ELR (cell line): ENCODE data around the gene EPB41L5.

ENCODE experiments used
- DNase-seq: peaks from one replicate; pipeline ENCODE4 v3.0.0-alpha.2; 2015; ENCODE audit warnings: low read depth

EPB41L5 gene

GRCh38 chr2:120225549-120226065 is 212.7 kb downstream of the EPB41L5 start:
- no peak for DNase-seq

DNA sequence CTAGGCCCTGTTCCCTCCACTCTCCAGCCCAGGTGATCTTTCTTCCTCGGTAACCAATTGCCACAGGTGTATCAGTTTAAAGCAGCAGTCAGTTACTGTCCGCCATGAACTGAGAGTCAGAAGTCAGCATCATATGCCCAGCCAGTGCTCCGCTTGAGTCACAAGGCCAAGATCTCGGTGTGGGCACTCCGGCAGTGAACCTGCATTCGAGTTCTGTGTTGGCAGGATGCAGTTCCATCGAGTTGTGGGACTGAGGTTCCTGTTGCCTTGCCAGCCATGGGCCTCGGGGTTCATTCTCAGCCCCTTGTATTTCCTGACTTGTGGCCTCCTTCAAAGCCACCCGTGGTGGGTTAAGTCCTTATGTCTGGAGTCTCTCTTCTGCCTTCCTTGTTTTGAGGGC is 213.4 kb downstream of the EPB41L5 start:
- DNase-seq: no peak

DNA sequence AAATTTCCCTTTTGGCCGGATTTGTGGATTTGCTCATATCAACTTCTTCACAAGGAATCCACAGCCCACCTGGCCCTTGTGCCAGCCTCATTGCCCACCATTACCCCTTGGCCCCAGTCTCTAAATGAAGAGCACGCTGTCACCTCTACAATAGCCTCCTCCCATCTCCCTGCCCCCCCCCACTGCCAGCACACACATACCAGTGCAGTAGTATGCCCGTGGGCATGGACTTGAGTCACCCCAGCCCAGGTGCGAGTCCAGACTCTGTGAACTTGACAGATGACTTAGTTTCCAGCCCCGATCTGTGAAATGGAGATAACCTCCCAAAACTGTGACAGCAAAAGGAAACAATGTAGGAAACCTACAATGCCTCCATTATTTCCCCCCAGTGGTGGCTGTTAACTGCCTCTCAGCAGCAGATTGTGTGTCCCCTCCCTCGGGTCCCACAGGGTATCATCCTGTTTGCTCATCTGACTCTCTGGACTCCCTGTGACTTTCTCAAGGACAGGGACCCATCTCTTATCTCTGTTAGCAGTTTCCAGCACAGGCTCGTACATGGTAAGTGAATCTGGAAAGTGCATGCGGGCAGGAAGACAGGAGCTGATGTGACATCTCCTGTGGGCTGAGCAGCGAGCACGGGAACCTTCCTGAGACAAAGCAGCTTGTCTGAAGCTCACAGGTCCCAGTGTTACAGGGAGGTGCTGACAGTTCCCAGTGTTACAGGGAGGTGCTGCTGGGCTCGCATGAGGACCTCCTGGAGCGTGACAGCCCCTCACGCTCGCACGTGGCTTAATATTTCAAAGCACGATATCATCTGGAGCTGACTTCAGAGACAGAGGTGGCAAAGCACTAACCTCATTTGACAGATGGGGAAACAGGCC is 214.5 kb downstream of the EPB41L5 start:
- DNase-seq: no peak

GRCh38 chr2:120228503-120228902 is 215.6 kb downstream of the EPB41L5 start:
- DNase-seq: no peak
